HEK293 (cell line): Measurements from ENCODE around the gene ABLIM3.

Experiments used
- CTCF ChIA-PET: fragments of 350-600 bp; formaldehyde crosslinking; extraction: SDS; loops from one replicate; lab custom pipeline; 2021; ENCODE audit warnings: antibody characterized with exemption; lab: Yijun Ruan, JAX
- POLR2A ChIA-PET: fragments of 300-600 bp; formaldehyde crosslinking; extraction: SDS; loops from one replicate; lab custom pipeline; 2020; ENCODE audit warnings: antibody characterized with exemption, inconsistent platforms; lab: Yijun Ruan, JAX
- H3K27ac ChIP-seq: fragments of 200-500 bp; sonication (Bioruptor generic); 2 replicates; pipeline ENCODE4 v1.5.1; 2014; ENCODE audit warnings: low read depth, low read length, control low read depth, inconsistent platforms; ENCODE audit errors: extremely low read depth
- H3K36me3 ChIP-seq, 2 experiments: fragments of 200-500 bp in 1 of 2; sonication (Bioruptor generic) in 1 of 2; 1 replicate in 1 of 2; 2 replicates in 1 of 2; pipeline ENCODE4 v1.5.1; 2014 to 2017; ENCODE audit warnings: inconsistent platforms in 2 of 2, low read length in 2 of 2; ENCODE audit not compliant: control insufficient read depth in 2 of 2, insufficient read depth in 1 of 2
- H3K4me1 ChIP-seq: fragments of 200-500 bp; sonication (Bioruptor generic); 2 replicates; pipeline ENCODE4 v1.5.1; 2014; ENCODE audit warnings: mild to moderate bottlenecking, low read length, inconsistent platforms; ENCODE audit not compliant: control insufficient read depth, insufficient read depth
- H3K4me3 ChIP-seq: 2 replicates; pipeline ENCODE4 v1.5.1; 2011; ENCODE audit warnings: low read depth, mild to moderate bottlenecking, control low read depth, low read length, moderate library complexity
- H3K9me3 ChIP-seq: fragments of 200-500 bp; sonication (Bioruptor generic); 2 replicates; pipeline ENCODE4 v1.5.1; 2014; ENCODE audit warnings: low read depth, low read length, inconsistent platforms; ENCODE audit not compliant: control insufficient read depth, insufficient read depth
- CTCF ChIP-seq: fragments of 450-650 bp; formaldehyde crosslinking; IDR thresholded peaks from 2 replicates; pipeline ENCODE4 v1.5.1; 2016; ENCODE audit warnings: missing biosample characterization, missing genetic modification characterization
- HIC1 ChIP-seq: fragments of 450-650 bp; formaldehyde crosslinking; IDR thresholded peaks from 2 replicates; pipeline ENCODE4 v1.5.1; 2016; ENCODE audit warnings: missing biosample characterization, missing genetic modification characterization
- HOXA7 ChIP-seq: sonication (generic); formaldehyde crosslinking; IDR thresholded peaks from 2 replicates; pipeline ENCODE4 v1.8.1; 2022; ENCODE audit warnings: missing genetic modification reagents, borderline replicate concordance
- OSR2 ChIP-seq: fragments of 450-650 bp; formaldehyde crosslinking; IDR thresholded peaks from 2 replicates; pipeline ENCODE4 v1.5.1; 2016; ENCODE audit warnings: missing biosample characterization, missing genetic modification characterization
- SCRT2 ChIP-seq: fragments of 450-650 bp; formaldehyde crosslinking; IDR thresholded peaks from 2 replicates; pipeline ENCODE4 v1.5.1; 2016; ENCODE audit warnings: missing biosample characterization, missing genetic modification characterization
- TRIM28 ChIP-seq: IDR thresholded peaks from 2 replicates; pipeline ENCODE4 v1.6.1; 2011; ENCODE audit warnings: low read length, control low read depth, borderline replicate concordance
- YY1 ChIP-seq: fragments of 450-650 bp; formaldehyde crosslinking; IDR thresholded peaks from 2 replicates; pipeline ENCODE4 v1.5.1; 2018; ENCODE audit warnings: missing biosample characterization, missing genetic modification characterization
- ZFP3 ChIP-seq: fragments of 450-650 bp; formaldehyde crosslinking; IDR thresholded peaks from 2 replicates; pipeline ENCODE4 v1.5.1; 2016; ENCODE audit warnings: low read depth, missing biosample characterization, missing genetic modification characterization
- ZIC2 ChIP-seq: fragments of 450-650 bp; formaldehyde crosslinking; IDR thresholded peaks from 2 replicates; pipeline ENCODE4 v1.5.1; 2016; ENCODE audit warnings: missing biosample characterization, missing genetic modification characterization
- ZNF10 ChIP-seq: fragments of 450-650 bp; formaldehyde crosslinking; IDR thresholded peaks from 2 replicates; pipeline ENCODE4 v1.5.1; 2017; ENCODE audit warnings: missing biosample characterization, missing genetic modification characterization
- ZNF2 ChIP-seq: fragments of 450-650 bp; formaldehyde crosslinking; IDR thresholded peaks from 2 replicates; pipeline ENCODE4 v1.5.1; 2016; ENCODE audit warnings: missing biosample characterization, missing genetic modification characterization
- ZNF404 ChIP-seq: fragments of 450-650 bp; formaldehyde crosslinking; IDR thresholded peaks from 2 replicates; pipeline ENCODE4 v1.5.1; 2017; ENCODE audit warnings: missing biosample characterization, missing genetic modification characterization
- ZNF654 ChIP-seq: fragments of 450-650 bp; formaldehyde crosslinking; IDR thresholded peaks from 2 replicates; pipeline ENCODE4 v1.5.1; 2016; ENCODE audit warnings: low read depth, missing biosample characterization, missing genetic modification characterization
- ZNF664 ChIP-seq: fragments of 450-650 bp; formaldehyde crosslinking; IDR thresholded peaks from 2 replicates; pipeline ENCODE4 v1.5.1; 2016; ENCODE audit warnings: missing biosample characterization, missing genetic modification characterization
- ZNF692 ChIP-seq: fragments of 450-650 bp; formaldehyde crosslinking; IDR thresholded peaks from 2 replicates; pipeline ENCODE4 v1.5.1; 2016; ENCODE audit warnings: missing biosample characterization, missing genetic modification characterization
- TF ChIP-seq, protein P1 (sequence below): fragments of 450-650 bp; formaldehyde crosslinking; IDR thresholded peaks from 2 replicates; pipeline ENCODE4 v1.5.1; 2017; ENCODE audit warnings: missing biosample characterization, missing genetic modification characterization
- TF ChIP-seq, protein P2 (sequence below): fragments of 450-650 bp; formaldehyde crosslinking; IDR thresholded peaks from 2 replicates; pipeline ENCODE4 v1.5.1; 2017; ENCODE audit warnings: missing biosample characterization, missing genetic modification characterization
- TF ChIP-seq, protein P3 (sequence below): fragments of 450-650 bp; formaldehyde crosslinking; conservative IDR thresholded peaks from 2 replicates; pipeline ENCODE4 v1.5.1; 2016; ENCODE audit warnings: low read depth, missing biosample characterization, missing genetic modification characterization

The ABLIM3 gene

DNA sequence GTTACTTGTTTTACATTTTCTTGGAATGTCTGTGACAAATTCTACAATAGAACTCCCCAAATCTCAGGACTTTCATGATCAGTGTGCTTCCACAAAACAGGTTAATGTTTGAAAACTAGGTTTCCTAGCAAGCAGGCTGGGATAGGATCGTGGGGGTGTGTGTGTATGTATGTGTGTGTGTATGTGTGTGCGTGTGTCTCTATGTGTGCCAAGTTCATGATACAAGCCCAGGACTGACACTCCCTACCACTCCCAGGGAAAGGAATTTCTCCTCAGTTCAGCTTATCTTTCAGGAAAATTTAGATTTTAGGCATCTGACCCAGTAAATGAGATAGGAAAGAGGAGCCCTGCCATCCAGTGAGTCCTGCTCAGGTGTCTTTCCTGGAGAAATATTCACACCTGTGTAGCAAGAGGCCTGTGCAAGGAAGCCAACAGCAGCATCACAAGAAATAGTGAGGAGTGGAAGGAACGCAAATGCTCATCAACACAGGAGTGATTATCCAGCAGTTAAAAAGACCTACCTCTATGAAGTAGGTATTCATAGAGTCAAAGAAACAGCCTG lies 13.8 kb upstream of the ABLIM3 start:
- no peak for TF ChIP-seq ZNF664 (tag by site-specific recombination)
- TF ChIP-seq HIC1, result no peak
- no peak for TF ChIP-seq ZFP3 (tag by site-specific recombination)
- TF ChIP-seq ZNF10, result no peak
- no peak for TF ChIP-seq OSR2
- no peak for TF ChIP-seq YY1 (tag by site-specific recombination)
- TF ChIP-seq SCRT2 (tag by site-specific recombination), result no peak
- TF ChIP-seq, protein P1, sequence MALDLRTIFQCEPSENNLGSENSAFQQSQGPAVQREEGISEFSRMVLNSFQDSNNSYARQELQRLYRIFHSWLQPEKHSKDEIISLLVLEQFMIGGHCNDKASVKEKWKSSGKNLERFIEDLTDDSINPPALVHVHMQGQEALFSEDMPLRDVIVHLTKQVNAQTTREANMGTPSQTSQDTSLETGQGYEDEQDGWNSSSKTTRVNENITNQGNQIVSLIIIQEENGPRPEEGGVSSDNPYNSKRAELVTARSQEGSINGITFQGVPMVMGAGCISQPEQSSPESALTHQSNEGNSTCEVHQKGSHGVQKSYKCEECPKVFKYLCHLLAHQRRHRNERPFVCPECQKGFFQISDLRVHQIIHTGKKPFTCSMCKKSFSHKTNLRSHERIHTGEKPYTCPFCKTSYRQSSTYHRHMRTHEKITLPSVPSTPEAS (tag by site-specific recombination), result peak; percentile 51; the same call in 1 of the 2 replicates
- TF ChIP-seq, protein P2, sequence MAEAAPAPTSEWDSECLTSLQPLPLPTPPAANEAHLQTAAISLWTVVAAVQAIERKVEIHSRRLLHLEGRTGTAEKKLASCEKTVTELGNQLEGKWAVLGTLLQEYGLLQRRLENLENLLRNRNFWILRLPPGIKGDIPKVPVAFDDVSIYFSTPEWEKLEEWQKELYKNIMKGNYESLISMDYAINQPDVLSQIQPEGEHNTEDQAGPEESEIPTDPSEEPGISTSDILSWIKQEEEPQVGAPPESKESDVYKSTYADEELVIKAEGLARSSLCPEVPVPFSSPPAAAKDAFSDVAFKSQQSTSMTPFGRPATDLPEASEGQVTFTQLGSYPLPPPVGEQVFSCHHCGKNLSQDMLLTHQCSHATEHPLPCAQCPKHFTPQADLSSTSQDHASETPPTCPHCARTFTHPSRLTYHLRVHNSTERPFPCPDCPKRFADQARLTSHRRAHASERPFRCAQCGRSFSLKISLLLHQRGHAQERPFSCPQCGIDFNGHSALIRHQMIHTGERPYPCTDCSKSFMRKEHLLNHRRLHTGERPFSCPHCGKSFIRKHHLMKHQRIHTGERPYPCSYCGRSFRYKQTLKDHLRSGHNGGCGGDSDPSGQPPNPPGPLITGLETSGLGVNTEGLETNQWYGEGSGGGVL, result no peak
- ChIA-PET POLR2A (no interaction called here), CTCF (interaction anchor here (0.8 to 19.6 kb wide), 5 partner anchors 13 to 392 kb away, joined by 4 to 395 read pairs (median 9); partner anchors contain the start of gene ABLIM3)
- Histone ChIP-seq H3K4me3 (no peak overlapping the region), H3K9me3 (no peaks in the 10 kb centered on the region), H3K4me1 (no peaks in the 10 kb centered on the region), H3K27ac (no peak overlapping the region), H3K36me3 (no peaks in the 10 kb centered on the region)

DNA sequence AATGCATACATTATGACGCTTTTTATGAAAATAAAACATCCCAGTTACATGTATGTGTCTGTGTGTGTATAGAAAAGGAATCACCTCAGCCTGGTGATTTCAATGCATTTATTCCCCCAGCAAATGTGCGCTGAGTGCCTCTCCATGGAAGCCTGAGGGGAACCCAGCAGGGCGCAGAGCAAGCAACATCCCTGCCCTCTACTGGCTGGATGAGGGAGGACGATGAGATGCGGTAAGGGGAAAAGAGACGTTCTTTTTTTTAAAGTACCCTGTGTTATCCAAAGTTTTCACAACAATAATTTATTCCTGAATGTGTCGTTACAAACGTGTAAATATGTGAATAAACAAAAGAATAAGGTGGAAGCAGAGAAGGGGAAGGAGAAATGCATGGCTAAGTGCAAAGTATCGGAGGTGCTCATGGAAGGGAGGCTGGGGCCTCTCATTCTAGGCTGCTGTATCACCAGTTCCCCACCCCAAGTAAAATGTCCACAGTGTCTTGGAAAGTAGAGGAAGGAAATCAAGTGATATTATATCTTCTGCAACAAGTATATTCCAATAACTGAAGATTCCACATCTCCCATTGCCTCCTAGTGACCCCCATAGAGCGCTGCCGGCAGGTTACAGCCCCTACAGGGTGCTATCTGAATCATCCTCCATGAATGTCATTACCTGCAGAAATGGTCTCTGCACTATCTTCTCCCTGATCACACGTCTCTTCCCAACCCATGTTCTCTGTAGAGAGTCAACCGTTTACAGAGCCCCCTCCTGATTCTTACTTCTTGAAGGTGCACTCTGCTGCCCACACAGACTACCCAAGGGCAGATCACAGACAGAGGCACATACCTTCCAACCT lies 13.0 kb upstream of the ABLIM3 start:
- Histone ChIP-seq H3K9me3 (no peaks in the 10 kb centered on the region), H3K4me3 (no peak overlapping the region), H3K4me1 (no peaks in the 10 kb centered on the region), H3K27ac (no peak overlapping the region), H3K36me3 (no peaks in the 10 kb centered on the region)
- POLR2A ChIA-PET, result no interaction called here
- CTCF ChIA-PET, result interaction anchor here (0.7 to 4.9 kb wide), 4 partner anchors 11 to 398 kb away, joined by 3 to 23 read pairs (median 3); no protein-coding TSS in a partner anchor
- 0 out of 2 replicates have a peak, but pooled peaks have one; percentile 28 for TF ChIP-seq TRIM28
- no peak for TF ChIP-seq HOXA7 (CRISPR knock-in tag)
- TF ChIP-seq ZNF654, result peak; percentile 58
- peak; percentile 36; the same call in 1 of the 2 replicates for TF ChIP-seq CTCF (tag by site-specific recombination)
- TF ChIP-seq ZNF2 (tag by site-specific recombination), result peak; percentile 66; the same call in 1 of the 2 replicates
- TF ChIP-seq ZNF404, result no peak
- peak; percentile 68 for TF ChIP-seq ZIC2 (tag by site-specific recombination)
- TF ChIP-seq, protein P3, sequence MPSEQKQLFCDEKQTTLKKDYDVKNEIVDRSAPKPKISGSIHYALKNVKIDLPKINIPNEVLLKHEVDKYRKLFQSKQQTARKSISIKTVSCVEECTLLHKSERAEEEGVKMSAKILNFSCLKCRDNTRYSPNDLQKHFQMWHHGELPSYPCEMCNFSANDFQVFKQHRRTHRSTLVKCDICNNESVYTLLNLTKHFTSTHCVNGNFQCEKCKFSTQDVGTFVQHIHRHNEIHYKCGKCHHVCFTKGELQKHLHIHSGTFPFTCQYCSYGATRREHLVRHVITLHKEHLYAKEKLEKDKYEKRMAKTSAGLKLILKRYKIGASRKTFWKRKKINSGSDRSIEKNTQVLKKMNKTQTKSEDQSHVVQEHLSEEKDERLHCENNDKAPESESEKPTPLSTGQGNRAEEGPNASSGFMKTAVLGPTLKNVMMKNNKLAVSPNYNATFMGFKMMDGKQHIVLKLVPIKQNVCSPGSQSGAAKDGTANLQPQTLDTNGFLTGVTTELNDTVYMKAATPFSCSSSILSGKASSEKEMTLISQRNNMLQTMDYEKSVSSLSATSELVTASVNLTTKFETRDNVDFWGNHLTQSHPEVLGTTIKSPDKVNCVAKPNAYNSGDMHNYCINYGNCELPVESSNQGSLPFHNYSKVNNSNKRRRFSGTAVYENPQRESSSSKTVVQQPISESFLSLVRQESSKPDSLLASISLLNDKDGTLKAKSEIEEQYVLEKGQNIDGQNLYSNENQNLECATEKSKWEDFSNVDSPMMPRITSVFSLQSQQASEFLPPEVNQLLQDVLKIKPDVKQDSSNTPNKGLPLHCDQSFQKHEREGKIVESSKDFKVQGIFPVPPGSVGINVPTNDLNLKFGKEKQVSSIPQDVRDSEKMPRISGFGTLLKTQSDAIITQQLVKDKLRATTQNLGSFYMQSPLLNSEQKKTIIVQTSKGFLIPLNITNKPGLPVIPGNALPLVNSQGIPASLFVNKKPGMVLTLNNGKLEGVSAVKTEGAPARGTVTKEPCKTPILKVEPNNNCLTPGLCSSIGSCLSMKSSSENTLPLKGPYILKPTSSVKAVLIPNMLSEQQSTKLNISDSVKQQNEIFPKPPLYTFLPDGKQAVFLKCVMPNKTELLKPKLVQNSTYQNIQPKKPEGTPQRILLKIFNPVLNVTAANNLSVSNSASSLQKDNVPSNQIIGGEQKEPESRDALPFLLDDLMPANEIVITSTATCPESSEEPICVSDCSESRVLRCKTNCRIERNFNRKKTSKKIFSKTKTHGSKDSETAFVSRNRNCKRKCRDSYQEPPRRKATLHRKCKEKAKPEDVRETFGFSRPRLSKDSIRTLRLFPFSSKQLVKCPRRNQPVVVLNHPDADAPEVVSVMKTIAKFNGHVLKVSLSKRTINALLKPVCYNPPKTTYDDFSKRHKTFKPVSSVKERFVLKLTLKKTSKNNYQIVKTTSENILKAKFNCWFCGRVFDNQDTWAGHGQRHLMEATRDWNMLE, result no peak
- no peak for TF ChIP-seq ZNF692 (tag by site-specific recombination)
